Uterus (tissue), 4 donors: ENCODE data around the gene HCST. TPM values are rescaled to one million over a fixed set of nuclear protein-coding genes. Genes with fewer than 3 reads are reported as not detected.
A peak's percentile ranks its signal among the peaks of the same experiment; 100 is the strongest.

Experiments used
- DNase-seq, 2 donors: peaks; one replicate each; pipeline ENCODE4 v3.0.0-alpha.2; 2019 to 2020
- H3K27ac ChIP-seq, 2 donors: fragments of 200-600 bp; sonication (generic); 1 replicate in 1 of 2; 2 replicates in 1 of 2; pipeline ENCODE4 v1.5.1; 2016 to 2018
- H3K27me3 ChIP-seq, 2 donors: fragments of 200-600 bp; sonication (generic); one replicate each; pipeline ENCODE4 v1.5.1; 2018 to 2019; ENCODE audit warnings: control low read depth in 1 of 2
- H3K36me3 ChIP-seq, 2 donors: fragments of 200-600 bp; sonication (generic); one replicate each; pipeline ENCODE4 v1.5.1; 2019; ENCODE audit warnings: control low read depth in 1 of 2
- H3K4me1 ChIP-seq, 2 donors: fragments of 200-600 bp; sonication (generic); one replicate each; pipeline ENCODE4 v1.5.1; 2018 to 2019; ENCODE audit warnings: control low read depth in 1 of 2
- H3K4me3 ChIP-seq, 2 donors: fragments of 200-600 bp; sonication (generic); 1 replicate in 1 of 2; 2 replicates in 1 of 2; pipeline ENCODE4 v1.5.1; 2018 to 2019; ENCODE audit warnings: mild to moderate bottlenecking in 1 of 2
- H3K9me3 ChIP-seq, 2 donors: fragments of 200-600 bp; sonication (generic); one replicate each; pipeline ENCODE4 v1.5.1; 2019; ENCODE audit warnings: control low read depth in 1 of 2
- POLR2A ChIP-seq, 2 donors: fragments of 450-650 bp; IDR thresholded peaks; one replicate each; pipeline ENCODE4 v1.6.1; 2016; ENCODE audit warnings: antibody characterized with exemption in 2 of 2, mild to moderate bottlenecking in 1 of 2, moderate library complexity in 1 of 2
- intact Hi-C: fragments of 100-400 bp; cut with DNase I; formaldehyde crosslinking; loops from one replicate; pipeline ENCODE4 v1.15.1; 2023; ENCODE audit warnings: low total_unique reads
- total RNA-seq, 4 donors: library from RNA; depleted of rRNA in 3 of 4; stranded (reverse); fragments of >200 nt in 3 of 4; gene quantifications; one replicate each; pipeline versions ENCODE4 v1.1.0 to v1.2.4, GENCODE V29; 2014 to 2023
- TF ChIP-seq, protein P1 (sequence below), 4 experiments: fragments of 200-600 bp in 2 of 4; fragments of 450-650 bp in 2 of 4; sonication (generic) in 2 of 4; IDR thresholded peaks; one replicate each; pipeline ENCODE4 v1.5.1; 2016 to 2019; ENCODE audit warnings: antibody characterized with exemption in 4 of 4, mild to moderate bottlenecking in 2 of 4, moderate library complexity in 1 of 4
- donor health status: DM: yes; HTN: yes; CAD: no.

The HCST gene
- total RNA-seq, 4 donors from 2014 or later = 1.6 to 47.1 (median 4.5) TPM; not detected in 1

DNA sequence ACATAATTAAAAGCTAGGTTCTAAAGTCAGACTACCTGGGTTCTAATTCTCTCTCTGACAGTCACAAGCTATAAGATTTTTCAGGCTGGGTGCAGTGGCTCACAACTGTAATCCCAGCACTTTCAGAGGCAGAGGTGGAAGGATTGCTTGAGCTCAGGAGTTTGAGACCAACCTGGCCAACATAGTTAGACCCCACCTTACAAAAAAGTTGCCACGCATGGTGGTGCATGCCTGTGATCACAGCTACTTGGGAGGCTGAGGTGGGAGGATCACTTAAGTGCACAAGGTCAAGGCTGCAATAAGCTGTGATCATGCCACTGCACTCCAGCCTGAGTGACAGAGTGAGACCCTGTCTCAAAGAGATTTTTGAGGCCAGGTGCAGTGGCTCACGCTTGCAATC lies 8.0 kb upstream of the HCST start:
- Histone ChIP-seq H3K4me3 (no peak overlapping the region), H3K27ac (no peak overlapping the region), H3K9me3 (no peaks in the 10 kb centered on the region), H3K4me1 (peaks cover 0 to 12% of the 10 kb centered on the region in 2 donors), H3K36me3 (no peaks in the 10 kb centered on the region), H3K27me3 (no peaks in the 10 kb centered on the region)
- TF ChIP-seq POLR2A (IDR thresholded peaks at IDR 0.05) = no peak
- intact Hi-C loops = no loop called here
- no peak for DNase-seq

DNA sequence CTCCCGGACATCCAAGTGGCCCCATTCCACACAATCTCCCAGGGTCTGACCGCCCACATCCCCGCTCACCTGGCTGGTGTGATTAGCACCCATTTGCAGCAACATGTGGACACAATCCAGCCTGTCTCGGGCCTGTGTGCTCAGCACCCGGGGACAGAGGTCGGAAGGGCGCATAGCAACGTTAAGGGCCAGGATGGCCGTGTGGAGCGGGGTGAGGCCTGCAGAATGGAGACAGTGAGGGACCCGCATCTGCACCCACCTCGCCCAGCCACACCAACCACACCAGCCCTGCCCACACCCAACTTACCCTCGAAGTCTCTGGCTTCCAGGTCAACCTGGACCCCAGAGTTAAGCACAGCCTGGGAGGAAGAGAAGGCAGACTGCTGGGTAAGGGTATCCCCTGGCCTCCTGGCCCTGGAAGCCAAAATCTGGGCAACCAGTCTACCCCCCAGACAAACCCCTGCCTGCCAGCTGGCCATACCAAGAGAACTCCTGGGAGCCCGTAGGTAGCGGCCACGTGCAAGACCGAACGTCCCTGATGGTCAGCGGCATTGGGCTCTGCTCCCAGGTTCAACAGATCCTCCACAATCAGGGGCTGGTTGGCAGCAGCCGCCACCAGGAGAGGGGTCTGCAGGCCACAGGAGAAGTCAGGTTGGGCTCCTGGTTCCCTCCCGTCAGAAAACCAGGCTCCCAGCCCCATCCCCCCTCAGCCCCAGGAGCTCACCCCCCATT lies 6.3 kb upstream of the HCST start:
- no peak for TF ChIP-seq POLR2A (IDR thresholded peaks at IDR 0.05)
- DNase-seq = no peak
- Histone ChIP-seq H3K27me3 (no peaks in the 10 kb centered on the region), H3K4me3 (no peak overlapping the region), H3K36me3 (no peaks in the 10 kb centered on the region), H3K4me1 (peaks cover 0 to 16% of the 10 kb centered on the region in 2 donors), H3K9me3 (no peaks in the 10 kb centered on the region), H3K27ac (no peak overlapping the region)
- intact Hi-C loops = no loop called here

DNA sequence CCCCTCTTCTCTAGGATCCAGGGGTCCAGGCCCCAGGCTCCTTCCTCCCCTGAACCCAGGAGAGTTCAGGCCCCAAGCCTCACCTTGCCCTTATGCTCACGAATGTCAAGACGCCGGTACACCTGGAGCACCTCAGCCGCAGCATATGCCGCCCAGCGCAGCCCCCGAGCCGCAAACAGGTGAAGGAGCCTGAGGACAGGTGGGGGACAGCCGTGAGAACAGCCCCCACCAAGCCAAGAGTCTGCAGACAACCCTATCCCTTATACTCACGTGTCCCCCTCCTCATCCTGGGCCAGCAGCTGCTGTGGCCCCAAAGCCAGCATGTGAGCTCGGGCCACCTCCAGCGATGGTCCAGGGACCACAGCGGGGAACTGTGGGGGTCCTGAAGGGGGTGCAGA lies 5.7 kb upstream of the HCST start:
- H3K36me3 ChIP-seq = no peaks in the 10 kb centered on the region

DNA sequence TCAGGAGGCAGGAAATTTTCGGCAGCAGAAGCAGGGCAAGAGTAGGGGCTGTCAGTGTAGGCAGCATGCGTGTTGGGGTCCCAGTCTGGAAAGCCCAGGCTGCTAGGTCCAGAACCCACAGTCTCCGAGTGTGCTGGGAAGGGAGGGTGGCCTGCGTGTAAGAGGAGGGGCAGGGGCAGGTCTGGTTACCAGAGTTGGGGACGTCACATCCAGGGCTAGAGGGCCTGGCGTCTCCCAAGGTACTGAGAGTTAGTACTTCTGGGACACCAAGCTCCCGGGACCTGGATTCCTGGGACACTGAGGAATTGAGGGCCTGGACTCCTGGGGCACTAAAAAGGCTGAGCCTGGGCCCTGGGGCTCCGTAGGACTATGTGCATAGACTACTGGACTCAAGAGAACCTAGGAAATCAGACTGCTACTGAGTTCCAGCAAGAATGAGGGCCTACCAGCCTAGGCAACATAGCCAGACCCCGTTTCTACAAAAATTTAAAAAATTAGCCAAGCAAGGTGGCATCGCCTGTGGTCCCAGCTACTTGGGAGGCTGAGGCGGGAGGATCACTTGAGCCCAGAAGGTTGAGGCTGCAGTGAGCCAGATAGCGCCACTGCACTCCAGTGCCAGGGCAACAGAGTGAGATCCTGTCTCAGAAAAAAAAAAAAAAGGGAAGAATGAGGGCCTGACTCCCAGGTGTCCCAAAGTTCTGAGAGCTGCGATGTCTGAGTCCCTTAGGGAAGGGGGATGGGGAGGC lies 4.5 kb upstream of the HCST start:
- Histone ChIP-seq H3K4me3 (peak overlapping the region; percentile 62 to 81), H3K9me3 (no peaks in the 10 kb centered on the region), H3K27me3 (no peaks in the 10 kb centered on the region), H3K36me3 (no peaks in the 10 kb centered on the region), H3K4me1 (peaks cover 0 to 17% of the 10 kb centered on the region in 2 donors), H3K27ac (peak overlapping the region; percentile 87 to 89)
- TF ChIP-seq POLR2A (IDR thresholded peaks at IDR 0.05) = no peak
- TF ChIP-seq, protein P1, sequence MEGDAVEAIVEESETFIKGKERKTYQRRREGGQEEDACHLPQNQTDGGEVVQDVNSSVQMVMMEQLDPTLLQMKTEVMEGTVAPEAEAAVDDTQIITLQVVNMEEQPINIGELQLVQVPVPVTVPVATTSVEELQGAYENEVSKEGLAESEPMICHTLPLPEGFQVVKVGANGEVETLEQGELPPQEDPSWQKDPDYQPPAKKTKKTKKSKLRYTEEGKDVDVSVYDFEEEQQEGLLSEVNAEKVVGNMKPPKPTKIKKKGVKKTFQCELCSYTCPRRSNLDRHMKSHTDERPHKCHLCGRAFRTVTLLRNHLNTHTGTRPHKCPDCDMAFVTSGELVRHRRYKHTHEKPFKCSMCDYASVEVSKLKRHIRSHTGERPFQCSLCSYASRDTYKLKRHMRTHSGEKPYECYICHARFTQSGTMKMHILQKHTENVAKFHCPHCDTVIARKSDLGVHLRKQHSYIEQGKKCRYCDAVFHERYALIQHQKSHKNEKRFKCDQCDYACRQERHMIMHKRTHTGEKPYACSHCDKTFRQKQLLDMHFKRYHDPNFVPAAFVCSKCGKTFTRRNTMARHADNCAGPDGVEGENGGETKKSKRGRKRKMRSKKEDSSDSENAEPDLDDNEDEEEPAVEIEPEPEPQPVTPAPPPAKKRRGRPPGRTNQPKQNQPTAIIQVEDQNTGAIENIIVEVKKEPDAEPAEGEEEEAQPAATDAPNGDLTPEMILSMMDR (IDR thresholded peaks at IDR 0.05) = no peak
- intact Hi-C loops = no loop called here
- no peak for DNase-seq

More for the DNA sequence above, 5.7 kb upstream of the HCST start:
- no peak for TF ChIP-seq POLR2A (IDR thresholded peaks at IDR 0.05)
- TF ChIP-seq, protein P1 (IDR thresholded peaks at IDR 0.05) = no peak
- no peak overlapping the region for H3K27ac ChIP-seq
- no peak for DNase-seq
- intact Hi-C loops = no loop called here
- H3K4me3 ChIP-seq = no peak overlapping the region
- H3K9me3 ChIP-seq = no peaks in the 10 kb centered on the region
- H3K27me3 ChIP-seq = no peaks in the 10 kb centered on the region
- peaks cover 0 to 17% of the 10 kb centered on the region in 2 donors for H3K4me1 ChIP-seq

DNA sequence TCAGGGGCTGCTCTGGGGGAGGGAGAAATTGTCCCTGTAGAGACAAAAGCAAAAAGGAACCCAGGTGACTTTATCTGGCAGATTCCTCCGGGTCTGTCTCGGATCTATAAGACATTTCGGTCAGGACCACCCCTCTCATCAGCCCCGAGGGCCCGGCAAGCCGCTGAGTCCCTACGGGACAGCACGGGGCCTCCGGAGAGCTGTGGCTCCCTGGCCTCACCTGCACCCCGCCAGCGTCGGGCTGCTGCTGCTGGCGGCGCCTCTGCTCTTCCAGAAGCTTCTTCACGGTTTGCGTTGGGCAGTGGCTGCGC lies 3.9 kb upstream of the HCST start:
- Histone ChIP-seq H3K27me3 (no peaks in the 10 kb centered on the region), H3K36me3 (no peaks in the 10 kb centered on the region), H3K4me3 (peak overlapping the region; percentile 62 to 81), H3K4me1 (peaks cover 0 to 17% of the 10 kb centered on the region in 2 donors), H3K9me3 (no peaks in the 10 kb centered on the region), H3K27ac (peak overlapping the region; percentile 87 to 89)
- no peak for TF ChIP-seq POLR2A (IDR thresholded peaks at IDR 0.05)
- TF ChIP-seq, protein P1 (IDR thresholded peaks at IDR 0.05) = no peak
- intact Hi-C loops = no loop called here
- DNase-seq = no peak

DNA sequence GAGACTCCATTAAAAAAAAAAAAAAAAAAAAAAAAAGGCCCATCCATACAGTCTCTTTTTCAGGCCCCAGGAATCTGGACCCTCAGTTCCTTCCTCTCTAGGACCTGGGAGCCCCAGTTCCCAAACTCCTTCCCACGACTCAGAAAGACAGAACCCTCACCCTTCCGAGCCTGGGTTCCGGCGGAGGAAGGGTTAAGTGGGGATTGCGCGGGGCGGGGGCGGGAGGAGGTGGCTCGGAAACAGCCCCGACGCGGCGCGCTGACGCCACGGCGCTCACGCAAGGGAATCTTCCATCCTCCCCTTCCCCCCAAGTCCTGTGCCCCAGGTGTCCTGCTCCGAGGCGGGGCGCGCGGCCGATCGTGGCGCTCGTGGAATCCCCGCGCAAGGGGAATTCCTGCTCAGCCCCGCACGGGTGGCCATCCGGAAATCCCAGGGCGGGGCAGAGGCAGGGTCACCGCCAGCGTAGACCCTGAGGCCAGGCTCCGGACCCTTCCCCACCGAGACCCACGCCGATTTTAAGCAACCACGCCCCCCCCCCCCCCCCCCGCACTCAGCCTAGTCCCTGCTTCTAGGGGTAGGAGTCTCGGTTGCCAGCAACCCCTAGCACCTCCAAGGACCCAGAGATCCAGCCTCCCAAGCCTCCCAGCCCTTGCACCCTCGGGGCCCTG lies 2.6 kb upstream of the HCST start:
- TF ChIP-seq, protein P1 (IDR thresholded peaks at IDR 0.05) = no peak
- TF ChIP-seq POLR2A (IDR thresholded peaks at IDR 0.05) = peak in 1 of 2 donors; percentile 77
- DNase-seq = peak; percentile 75 to 80
- no peaks in the 10 kb centered on the region for H3K27me3 ChIP-seq
- H3K27ac ChIP-seq = peak overlapping the region; percentile 87 to 89
- peak overlapping the region; percentile 62 to 81 for H3K4me3 ChIP-seq
- no peaks in the 10 kb centered on the region for H3K9me3 ChIP-seq
- peaks cover 0 to 17% of the 10 kb centered on the region in 2 donors for H3K4me1 ChIP-seq
- intact Hi-C loops = no loop called here
- H3K36me3 ChIP-seq = no peaks in the 10 kb centered on the region
